Hepatocyte (in vitro differentiated cells): ENCODE measurements around the gene CCDC106.

Experiments used
- EZH2 ChIP-seq: fragments of 200-600 bp; sonication (generic); IDR thresholded peaks from 2 replicates; pipeline ENCODE4 v1.6.1; 2016; ENCODE audit warnings: antibody characterized with exemption, mild to moderate bottlenecking, borderline replicate concordance
- TF ChIP-seq, protein P1 (sequence below): fragments of 200-600 bp; sonication (generic); IDR thresholded peaks from 2 replicates; pipeline ENCODE4 v1.5.1; 2016; ENCODE audit warnings: antibody characterized with exemption, mild to moderate bottlenecking; ENCODE audit not compliant: poor library complexity

DNA sequence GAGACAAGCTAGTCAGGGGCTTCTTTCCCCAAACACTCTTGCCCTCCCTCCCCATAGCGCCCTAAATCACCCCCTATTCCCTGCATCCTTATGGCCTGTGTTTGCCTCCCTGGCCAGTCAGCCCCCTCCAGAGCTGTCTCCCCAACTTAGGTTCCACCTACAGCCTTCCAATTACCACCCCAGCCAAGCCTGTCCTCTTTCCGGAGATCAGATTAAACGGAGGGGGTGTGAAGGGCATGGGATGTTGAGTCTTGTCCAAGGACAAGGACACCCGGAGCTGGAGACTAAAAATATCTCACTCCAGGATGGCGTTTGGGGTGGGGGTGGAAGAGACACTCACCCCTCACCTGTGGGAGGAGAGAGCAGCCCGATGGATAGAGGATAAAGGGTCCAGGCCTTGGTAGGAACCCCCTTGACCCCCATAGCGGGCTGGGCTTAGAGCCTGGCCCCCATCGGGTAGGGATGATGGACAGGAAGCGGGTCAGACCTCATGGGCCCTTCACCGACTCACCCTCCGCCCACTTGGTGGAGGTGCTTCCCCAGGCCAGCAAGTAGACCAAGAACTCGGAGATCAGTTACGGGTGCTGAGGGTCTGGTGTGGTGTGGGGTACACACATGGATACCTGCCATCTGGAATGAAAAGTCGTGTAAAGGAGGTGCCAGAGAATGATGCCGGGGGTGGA is 36.6 kb upstream of the CCDC106 start:
- TF ChIP-seq, protein P1, sequence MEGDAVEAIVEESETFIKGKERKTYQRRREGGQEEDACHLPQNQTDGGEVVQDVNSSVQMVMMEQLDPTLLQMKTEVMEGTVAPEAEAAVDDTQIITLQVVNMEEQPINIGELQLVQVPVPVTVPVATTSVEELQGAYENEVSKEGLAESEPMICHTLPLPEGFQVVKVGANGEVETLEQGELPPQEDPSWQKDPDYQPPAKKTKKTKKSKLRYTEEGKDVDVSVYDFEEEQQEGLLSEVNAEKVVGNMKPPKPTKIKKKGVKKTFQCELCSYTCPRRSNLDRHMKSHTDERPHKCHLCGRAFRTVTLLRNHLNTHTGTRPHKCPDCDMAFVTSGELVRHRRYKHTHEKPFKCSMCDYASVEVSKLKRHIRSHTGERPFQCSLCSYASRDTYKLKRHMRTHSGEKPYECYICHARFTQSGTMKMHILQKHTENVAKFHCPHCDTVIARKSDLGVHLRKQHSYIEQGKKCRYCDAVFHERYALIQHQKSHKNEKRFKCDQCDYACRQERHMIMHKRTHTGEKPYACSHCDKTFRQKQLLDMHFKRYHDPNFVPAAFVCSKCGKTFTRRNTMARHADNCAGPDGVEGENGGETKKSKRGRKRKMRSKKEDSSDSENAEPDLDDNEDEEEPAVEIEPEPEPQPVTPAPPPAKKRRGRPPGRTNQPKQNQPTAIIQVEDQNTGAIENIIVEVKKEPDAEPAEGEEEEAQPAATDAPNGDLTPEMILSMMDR: no peak
- TF ChIP-seq EZH2: no peak
